SW 1271 (cell line): Measurements from ENCODE around the gene SEMA3G.

Experiments
- DNase-seq, 2 experiments: peaks; one replicate each; lab custom pipeline; 2025; lab: John Stamatoyannopoulos, UW

SEMA3G gene

GRCh38 chr3:52415800-52416199 is 29.1 kb downstream of the SEMA3G start:
- DNase-seq: no peak

GRCh38 chr3:52408466-52408865 is 36.4 kb downstream of the SEMA3G start:
- DNase-seq: no peak

GRCh38 chr3:52407779-52408178 is 37.1 kb downstream of the SEMA3G start:
- DNase-seq: no peak

GRCh38 chr3:52406791-52407510 is 38.0 kb downstream of the SEMA3G start:
- no peak for DNase-seq

- no peak for DNase-seq
Observed at GRCh38 chr3:52406231-52406661, 38.7 kb downstream of the SEMA3G start.

GRCh38 chr3:52405601-52406110 is 39.2 kb downstream of the SEMA3G start:
- DNase-seq: no peak

GRCh38 chr3:52405066-52405465 is 39.8 kb downstream of the SEMA3G start:
- DNase-seq: no peak

- no peak for DNase-seq
Observed at GRCh38 chr3:52404391-52404790, 40.5 kb downstream of the SEMA3G start.

- DNase-seq: no peak
Observed at GRCh38 chr3:52403955-52404354, 40.9 kb downstream of the SEMA3G start.

- no peak for DNase-seq
Observed at GRCh38 chr3:52403271-52403841, 41.5 kb downstream of the SEMA3G start.

GRCh38 chr3:52402706-52403270 is 42.1 kb downstream of the SEMA3G start:
- DNase-seq: no peak

- DNase-seq: no peak
Observed at GRCh38 chr3:52402101-52402521, 42.8 kb downstream of the SEMA3G start.

- no peak for DNase-seq
Observed at GRCh38 chr3:52401551-52401950, 43.4 kb downstream of the SEMA3G start.

- DNase-seq: no peak
Observed at GRCh38 chr3:52401021-52401420, 43.9 kb downstream of the SEMA3G start.

- no peak for DNase-seq
Observed at GRCh38 chr3:52400275-52400793, 44.6 kb downstream of the SEMA3G start.

- DNase-seq: no peak
Observed at GRCh38 chr3:52399593-52399992, 45.3 kb downstream of the SEMA3G start.

- DNase-seq: no peak
Observed at GRCh38 chr3:52399131-52399530, 45.8 kb downstream of the SEMA3G start.

- no peak for DNase-seq
Observed at GRCh38 chr3:52398670-52399081, 46.2 kb downstream of the SEMA3G start.

GRCh38 chr3:52397676-52398399 is 47.1 kb downstream of the SEMA3G start:
- DNase-seq: no peak

- DNase-seq: no peak
Observed at GRCh38 chr3:52396907-52397591, 47.9 kb downstream of the SEMA3G start.

- DNase-seq: no peak
Observed at GRCh38 chr3:52396011-52396906, 48.6 kb downstream of the SEMA3G start.
